HG03457 (cell line): Measurements from ENCODE around the gene REEP3.
A peak's percentile ranks its signal among the peaks of the same experiment; 100 is the strongest.

ENCODE experiments used
- ATAC-seq: cut with Tn5 transposase; IDR thresholded peaks from one replicate; pipeline ENCODE4 v1.9.1; 2021; ENCODE audit warnings: moderate number of reproducible peaks; ENCODE audit not compliant: unreplicated experiment

The REEP3 gene

GRCh38 chr10:63505562-63505961 lies 15.6 kb upstream of the REEP3 start:
- no peak for ATAC-seq

- ATAC-seq, result no peak
Observed at GRCh38 chr10:63506554-63506953, 14.6 kb upstream of the REEP3 start.

GRCh38 chr10:63515002-63515763 lies 6.0 kb upstream of the REEP3 start:
- no peak for ATAC-seq

- ATAC-seq, result no peak
Observed at GRCh38 chr10:63516207-63516606, 5.0 kb upstream of the REEP3 start.

GRCh38 chr10:63518690-63519288 lies 2.4 kb upstream of the REEP3 start:
- ATAC-seq, result no peak

- peak; percentile 50 for ATAC-seq
Observed at GRCh38 chr10:63521416-63522276, 445 bp downstream of the REEP3 start.

- ATAC-seq, result no peak
Observed at GRCh38 chr10:63522277-63522687, 1.1 kb downstream of the REEP3 start.

GRCh38 chr10:63522995-63523394 lies 1.8 kb downstream of the REEP3 start:
- ATAC-seq, result no peak

GRCh38 chr10:63525021-63525420 lies 3.8 kb downstream of the REEP3 start:
- ATAC-seq, result no peak

GRCh38 chr10:63527401-63527800 lies 6.2 kb downstream of the REEP3 start:
- ATAC-seq, result no peak

- ATAC-seq, result no peak
Observed at GRCh38 chr10:63528084-63528744, 7.0 kb downstream of the REEP3 start.

GRCh38 chr10:63530409-63530808 lies 9.2 kb downstream of the REEP3 start:
- ATAC-seq, result no peak

GRCh38 chr10:63534723-63535122 lies 13.5 kb downstream of the REEP3 start:
- ATAC-seq, result no peak

- ATAC-seq, result no peak
Observed at GRCh38 chr10:63536698-63537097, 15.5 kb downstream of the REEP3 start.

- ATAC-seq, result no peak
Observed at GRCh38 chr10:63537536-63537935, 16.3 kb downstream of the REEP3 start.

GRCh38 chr10:63539377-63539776 lies 18.2 kb downstream of the REEP3 start:
- no peak for ATAC-seq

GRCh38 chr10:63539994-63540393 lies 18.8 kb downstream of the REEP3 start:
- ATAC-seq, result no peak

GRCh38 chr10:63542835-63543575 lies 21.8 kb downstream of the REEP3 start:
- no peak for ATAC-seq

- ATAC-seq, result no peak
Observed at GRCh38 chr10:63543576-63543962, 22.4 kb downstream of the REEP3 start.

GRCh38 chr10:63544418-63544817 lies 23.2 kb downstream of the REEP3 start:
- ATAC-seq, result no peak
